HG03159 (cell line): ENCODE measurements around the gene VAPB.

Source experiments
- ATAC-seq: cut with Tn5 transposase; IDR thresholded peaks from one replicate; pipeline ENCODE4 v1.9.1; 2021; ENCODE audit warnings: mild to moderate bottlenecking, moderate library complexity; ENCODE audit not compliant: unreplicated experiment

The VAPB gene

GRCh38 chr20:58377766-58378401 is 11.1 kb upstream of the VAPB start:
- no peak for ATAC-seq

- no peak for ATAC-seq
These were observed 10.3 kb upstream of the VAPB start for GRCh38 chr20:58378704-58379103.

- no peak for ATAC-seq
These were observed 7.4 kb upstream of the VAPB start for GRCh38 chr20:58381627-58382026.

- no peak for ATAC-seq
These were observed 6.9 kb upstream of the VAPB start for GRCh38 chr20:58382096-58382495.

- no peak for ATAC-seq
These were observed 4.2 kb upstream of the VAPB start for GRCh38 chr20:58384821-58385220.

- ATAC-seq: no peak
These were observed 914 bp upstream of the VAPB start for GRCh38 chr20:58388028-58388601.

GRCh38 chr20:58389324-58389967 is 417 bp downstream of the VAPB start:
- peak; percentile 41 for ATAC-seq

GRCh38 chr20:58389968-58390658 is 1.1 kb downstream of the VAPB start:
- no peak for ATAC-seq

- ATAC-seq: no peak
These were observed 1.6 kb downstream of the VAPB start for GRCh38 chr20:58390659-58391035.

GRCh38 chr20:58392286-58392685 is 3.3 kb downstream of the VAPB start:
- ATAC-seq: no peak

- no peak for ATAC-seq
These were observed 4.3 kb downstream of the VAPB start for GRCh38 chr20:58393299-58393698.

- no peak for ATAC-seq
These were observed 5.8 kb downstream of the VAPB start for GRCh38 chr20:58394801-58395200.

- ATAC-seq: no peak
These were observed 6.6 kb downstream of the VAPB start for GRCh38 chr20:58395604-58396003.

- ATAC-seq: no peak
These were observed 8.4 kb downstream of the VAPB start for GRCh38 chr20:58397429-58397828.

- ATAC-seq: no peak
These were observed 9.2 kb downstream of the VAPB start for GRCh38 chr20:58398254-58398653.

- ATAC-seq: no peak
These were observed 10.9 kb downstream of the VAPB start for GRCh38 chr20:58399926-58400325.

GRCh38 chr20:58401162-58401561 is 12.1 kb downstream of the VAPB start:
- ATAC-seq: no peak

GRCh38 chr20:58402305-58402704 is 13.3 kb downstream of the VAPB start:
- ATAC-seq: no peak

GRCh38 chr20:58402827-58403226 is 13.8 kb downstream of the VAPB start:
- peak; percentile 75 for ATAC-seq

- peak; percentile 32 for ATAC-seq
These were observed 14.2 kb downstream of the VAPB start for GRCh38 chr20:58403272-58403671.

- no peak for ATAC-seq
These were observed 16.7 kb downstream of the VAPB start for GRCh38 chr20:58405504-58406291.
